GM12891 (cell line): Measurements from ENCODE around the gene ALKBH5.
"Not testable (repeated sequence)": the region's sequence is repeated elsewhere in the genome, so short reads cannot be mapped to it uniquely, and the experiment has no call there.

Source experiments
- POLR2A ChIP-seq: IDR thresholded peaks from 2 replicates; pipeline ENCODE4 v1.6.1; 2011; ENCODE audit warnings: low read depth, low read length, control low read depth
- POLR2AphosphoS5 ChIP-seq: IDR thresholded peaks from 2 replicates; pipeline ENCODE4 v1.6.1; 2011; ENCODE audit warnings: low read depth, low read length, control low read depth
- SPI1 ChIP-seq: IDR thresholded peaks from 2 replicates; pipeline ENCODE4 v1.6.1; 2011; ENCODE audit warnings: low read depth, low read length, control low read depth

GRCh38 chr17:18216906-18217305 is 33.3 kb downstream of the ALKBH5 start:
- TF ChIP-seq POLR2A, POLR2AphosphoS5, SPI1: not testable (repeated sequence)
